HCT116 (cell line): ENCODE measurements around the gene PRR35. TPM values are rescaled to one million over a fixed set of nuclear protein-coding genes. Genes with fewer than 3 reads are reported as not detected.

Experiments
- ATAC-seq: fragments of 200-7000 bp; cut with Tn5 transposase; 2 replicates; pipeline ENCODE4 v1.9.1; 2020; ENCODE audit warnings: mild to moderate bottlenecking, moderate library complexity
- BruUV-seq: library from RNA; stranded (reverse); fragments of 400-500 nt; replicated peaks from 2 replicates; lab custom pipeline; 2021; lab: Mats Ljungman, UMichigan
- CTCF ChIA-PET: fragments of 300-600 bp; sonication (Branson Sonifier 250); formaldehyde crosslinking; loops from one replicate; lab custom pipeline; 2021; ENCODE audit warnings: antibody characterized with exemption; lab: Charles Lee
- POLR2A ChIA-PET: fragments of 300-600, 350-600 bp; sonication (Branson Sonifier 250); formaldehyde crosslinking; loops from one replicate; lab custom pipeline; 2021; ENCODE audit warnings: antibody characterized with exemption; lab: Charles Lee
- RAD21 ChIA-PET, 2 experiments: fragments of 300-600 bp; sonication (Branson Sonifier 250); formaldehyde crosslinking; loops; one replicate each; lab custom pipeline; 2023; ENCODE audit warnings: low total read pairs in 2 of 2; ENCODE audit not compliant: uncharacterized antibody in 2 of 2, unreplicated experiment in 2 of 2, low non-redundant PET in 1 of 2; lab: Charles Lee
- DNase-seq: peaks from one replicate; pipeline ENCODE4 v3.0.0-alpha.2; 2010; ENCODE audit warnings: low read depth, low spot score
- H2AFZ ChIP-seq: fragments of 200-600 bp; shearing (Covaris generic), sonication (generic); 2 replicates; pipeline ENCODE4 v1.6.1; 2017; ENCODE audit warnings: low read depth, mixed run types, mixed read lengths, antibody characterized with exemption, low read length; ENCODE audit not compliant: poor library complexity, severe bottlenecking
- H3K27ac ChIP-seq: 2 replicates; pipeline ENCODE4 v1.5.1; 2012; ENCODE audit warnings: low read depth, low read length
- H3K27me3 ChIP-seq: fragments of 200-600 bp; sonication (generic); 2 replicates; pipeline ENCODE4 v1.6.1; 2016; ENCODE audit warnings: mixed run types, low read length, mixed read lengths; ENCODE audit not compliant: insufficient read depth
- H3K36me3 ChIP-seq, 2 experiments: fragments of 200-500 bp in 1 of 2; fragments of 200-600 bp in 1 of 2; sonication (Bioruptor generic) in 1 of 2; sonication (generic) in 1 of 2; 2 replicates each; pipeline versions ENCODE4 v1.5.1 to v1.6.1; 2014 to 2016; ENCODE audit warnings: low read length in 2 of 2, inconsistent platforms in 1 of 2, mixed read lengths in 1 of 2, mixed run types in 1 of 2; ENCODE audit not compliant: insufficient read depth in 2 of 2, control insufficient read depth in 1 of 2
- H3K4me1 ChIP-seq, 2 experiments: fragments of 200-600 bp in 1 of 2; sonication (generic) in 1 of 2; 2 replicates each; pipeline versions ENCODE4 v1.5.1 to v1.6.1; 2012 to 2017; ENCODE audit warnings: low read length in 2 of 2, inconsistent platforms in 1 of 2, mild to moderate bottlenecking in 1 of 2, mixed read lengths in 1 of 2, mixed run types in 1 of 2, moderate library complexity in 1 of 2; ENCODE audit not compliant: insufficient read depth in 2 of 2, control insufficient read depth in 1 of 2
- H3K4me2 ChIP-seq: fragments of 200-600 bp; sonication (generic); 2 replicates; pipeline ENCODE4 v1.6.1; 2017; ENCODE audit warnings: mixed run types, low read length, mixed read lengths
- H3K4me3 ChIP-seq, 2 experiments: fragments of 200-600 bp in 1 of 2; sonication (generic) in 1 of 2; replicated peaks in 1 of 2; 2 replicates each; pipeline ENCODE4 v1.5.1; 2011 to 2016; ENCODE audit warnings: low read length in 2 of 2, control low read depth in 1 of 2, low read depth in 1 of 2, mild to moderate bottlenecking in 1 of 2, mixed read lengths in 1 of 2, mixed run types in 1 of 2
- H3K79me2 ChIP-seq: fragments of 200-600 bp; sonication (generic); 2 replicates; pipeline ENCODE4 v1.6.1; 2017; ENCODE audit warnings: mild to moderate bottlenecking, mixed run types, low read length, moderate library complexity, mixed read lengths; ENCODE audit not compliant: insufficient read depth
- H3K9ac ChIP-seq: fragments of 200-600 bp; sonication (generic); 2 replicates; pipeline ENCODE4 v1.6.1; 2016; ENCODE audit warnings: low read length, mixed read lengths
- H3K9me2 ChIP-seq: fragments of 200-600 bp; sonication (generic), shearing (Covaris generic); 2 replicates; pipeline ENCODE4 v1.6.1; 2017; ENCODE audit warnings: mixed run types, mild to moderate bottlenecking, moderate library complexity; ENCODE audit not compliant: insufficient read depth
- H3K9me3 ChIP-seq, 2 experiments: fragments of 200-500 bp in 1 of 2; fragments of 200-600 bp in 1 of 2; sonication (Bioruptor generic) in 1 of 2; sonication (generic) in 1 of 2; 2 replicates each; pipeline ENCODE4 v1.6.1; 2014 to 2017; ENCODE audit warnings: low read length in 2 of 2, mixed read lengths in 2 of 2, inconsistent platforms in 1 of 2, low read depth in 1 of 2, mild to moderate bottlenecking in 1 of 2, mixed run types in 1 of 2, moderate library complexity in 1 of 2; ENCODE audit not compliant: control insufficient read depth in 1 of 2, insufficient read depth in 1 of 2
- H4K20me1 ChIP-seq: fragments of 200-600 bp; sonication (generic), shearing (Covaris generic); 2 replicates; pipeline ENCODE4 v1.6.1; 2017; ENCODE audit warnings: mixed run types, mild to moderate bottlenecking, moderate library complexity; ENCODE audit not compliant: insufficient read depth
- CBX3 ChIP-seq: IDR thresholded peaks from 2 replicates; pipeline ENCODE4 v1.6.1; 2012; ENCODE audit warnings: low read depth
- EGR1 ChIP-seq: IDR thresholded peaks from 2 replicates; pipeline ENCODE4 v1.6.1; 2012; ENCODE audit warnings: low read depth
- JUND ChIP-seq: IDR thresholded peaks from 2 replicates; pipeline ENCODE4 v1.6.1; 2012
- POLR2A ChIP-seq: IDR thresholded peaks from 2 replicates; pipeline ENCODE4 v1.7.0; 2011; ENCODE audit warnings: borderline replicate concordance; ENCODE audit not compliant: insufficient read depth, insufficient read length; ENCODE audit errors: extremely low read depth
- POLR2AphosphoS5 ChIP-seq: IDR thresholded peaks from 2 replicates; pipeline ENCODE4 v1.6.1; 2011; ENCODE audit warnings: mild to moderate bottlenecking, low read depth, low read length, moderate library complexity
- RAD21 ChIP-seq: IDR thresholded peaks from 2 replicates; pipeline ENCODE4 v1.6.1; 2012; ENCODE audit warnings: low read depth, mild to moderate bottlenecking
- SIN3A ChIP-seq: IDR thresholded peaks from 2 replicates; pipeline ENCODE4 v1.6.1; 2012; ENCODE audit warnings: low read depth
- SP1 ChIP-seq: IDR thresholded peaks from 2 replicates; pipeline ENCODE4 v1.6.1; 2012; ENCODE audit warnings: low read depth
- YY1 ChIP-seq: IDR thresholded peaks from 2 replicates; pipeline ENCODE4 v1.6.1; 2011; ENCODE audit warnings: low read length, low read depth, moderate library complexity, mild to moderate bottlenecking; ENCODE audit not compliant: insufficient replicate concordance; ENCODE audit errors: extremely low read depth
- intact Hi-C: fragments of 100-400 bp; cut with micrococcal nuclease; formaldehyde crosslinking; loops from 2 replicates; pipeline ENCODE4 v1.10.0; 2022
- total RNA-seq: library from RNA; stranded (reverse); gene quantifications from one replicate; pipeline ENCODE4 v1.2.1, GENCODE V29; 2021; ENCODE audit not compliant: unreplicated experiment
- TF ChIP-seq, protein P1 (sequence below): IDR thresholded peaks from 2 replicates; pipeline ENCODE4 v1.6.1; 2012
- TF ChIP-seq, protein P2 (sequence below): IDR thresholded peaks from 2 replicates; pipeline ENCODE4 v1.6.1; 2011; ENCODE audit warnings: mild to moderate bottlenecking, low read length, moderate library complexity; ENCODE audit not compliant: insufficient replicate concordance; ENCODE audit errors: extremely low read depth
- TF ChIP-seq, protein P3 (sequence below): IDR thresholded peaks from 2 replicates; pipeline ENCODE4 v1.6.1; 2012
- TF ChIP-seq, protein P4 (sequence below), 3 experiments: fragments of 200-600 bp in 1 of 3; sonication (generic) in 1 of 3; IDR thresholded peaks in 2 of 3; conservative IDR thresholded peaks in 1 of 3; 2 replicates each; pipeline ENCODE4 v1.5.1; 2012 to 2017; ENCODE audit warnings: low read depth in 2 of 3, low read length in 2 of 3, antibody characterized with exemption in 1 of 3, borderline replicate concordance in 1 of 3, control low read depth in 1 of 3, mild to moderate bottlenecking in 1 of 3, mixed read lengths in 1 of 3, mixed run types in 1 of 3, moderate library complexity in 1 of 3; ENCODE audit not compliant: insufficient read depth in 1 of 3

Gene PRR35
- total RNA-seq, 1 experiment from 2014 or later = not detected

DNA sequence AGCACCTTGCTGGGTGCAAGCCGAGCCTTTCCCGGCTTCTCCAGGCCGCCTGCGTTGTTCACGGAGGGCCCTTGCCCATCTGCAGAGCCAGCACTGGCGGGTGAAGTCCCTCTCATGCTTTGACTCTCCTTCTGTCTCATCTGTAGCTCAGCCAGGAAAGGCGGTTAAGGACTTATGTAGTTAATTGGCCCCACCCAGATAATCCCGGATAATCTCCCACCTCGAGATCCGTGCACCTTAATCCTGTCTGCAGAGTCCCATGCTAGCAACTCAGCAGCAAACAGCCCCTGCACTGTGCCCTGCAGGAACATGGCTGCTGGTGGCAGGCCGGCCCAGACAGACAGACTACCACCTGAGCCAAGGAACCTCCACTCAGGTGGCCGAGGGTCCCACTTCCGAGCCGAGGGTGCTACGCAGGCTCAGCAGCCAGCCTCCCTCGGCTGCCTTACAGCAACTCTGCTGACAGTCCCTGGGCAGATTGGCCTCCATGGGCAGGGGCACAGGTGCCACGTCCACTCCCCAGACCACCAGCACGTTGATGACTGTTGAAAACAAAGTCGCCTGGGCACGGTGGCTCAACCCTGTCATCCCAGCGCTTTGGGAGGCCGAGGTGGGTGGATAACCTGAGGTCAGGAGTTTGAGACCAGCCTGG lies 46.6 kb downstream of the PRR35 start:
- Histone ChIP-seq H3K4me1 (no peaks in the 10 kb centered on the region), H3K4me3 (no peak overlapping the region), H3K79me2 (peaks cover 4% of the 10 kb centered on the region; the same call in 1 of the 2 replicates), H2AFZ (no peak overlapping the region), H3K9me3 (no peaks in the 10 kb centered on the region), H3K36me3 (no peaks in the 10 kb centered on the region), H3K27me3 (no peaks in the 10 kb centered on the region), H3K4me2 (no peak overlapping the region), H3K27ac (no peak overlapping the region)
- POLR2A ChIA-PET = no interaction called here
- DNase-seq (no peak), ATAC-seq (no peak)
- intact Hi-C loops = no loop called here
- TF ChIP-seq POLR2AphosphoS5 = no peak
- TF ChIP-seq, protein P1, sequence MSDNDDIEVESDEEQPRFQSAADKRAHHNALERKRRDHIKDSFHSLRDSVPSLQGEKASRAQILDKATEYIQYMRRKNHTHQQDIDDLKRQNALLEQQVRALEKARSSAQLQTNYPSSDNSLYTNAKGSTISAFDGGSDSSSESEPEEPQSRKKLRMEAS = no peak
- TF ChIP-seq, all 23 proteins: peak for 0
- Histone ChIP-seq H3K9ac (no peak overlapping the region), H4K20me1 (no peaks in the 10 kb centered on the region), H3K9me2 (no peaks in the 10 kb centered on the region)
- ChIA-PET RAD21 (no interaction called here), CTCF (no interaction called here)
- BruUV-seq = no TSS peak

DNA sequence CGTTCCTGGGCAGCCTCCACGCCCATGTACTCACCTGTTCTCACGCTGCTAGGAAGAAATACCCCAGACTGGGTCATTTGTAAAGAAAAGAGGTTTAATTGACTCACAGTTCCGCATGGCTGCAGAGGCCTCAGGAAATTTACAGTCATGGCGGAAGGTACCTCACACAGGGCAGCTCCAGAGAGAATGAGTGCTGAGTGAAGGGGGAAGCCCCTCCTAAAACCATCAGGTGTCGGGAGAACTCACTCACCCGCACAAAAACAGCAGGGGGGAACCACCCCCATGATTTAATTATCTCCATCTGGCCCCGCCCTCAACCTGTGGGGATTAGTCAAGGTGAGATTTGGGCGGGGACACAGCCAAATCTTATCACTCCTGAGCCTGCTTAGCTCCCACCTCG lies 47.8 kb downstream of the PRR35 start:
- H4K20me1 ChIP-seq = no peaks in the 10 kb centered on the region
- H3K4me2 ChIP-seq = no peak overlapping the region
- no TSS peak for BruUV-seq
- intact Hi-C loops = no loop called here
- ChIA-PET CTCF (no interaction called here), RAD21 (no interaction called here), POLR2A (no interaction called here)
- no peaks in the 10 kb centered on the region for H3K27me3 ChIP-seq
- H2AFZ ChIP-seq = no peak overlapping the region
- DNase-seq (no peak), ATAC-seq (no peak)
- no peak overlapping the region for H3K4me3 ChIP-seq
- H3K9ac ChIP-seq = no peak overlapping the region
- no peak overlapping the region for H3K27ac ChIP-seq
- H3K9me3 ChIP-seq = no peaks in the 10 kb centered on the region
- TF ChIP-seq, protein P2, sequence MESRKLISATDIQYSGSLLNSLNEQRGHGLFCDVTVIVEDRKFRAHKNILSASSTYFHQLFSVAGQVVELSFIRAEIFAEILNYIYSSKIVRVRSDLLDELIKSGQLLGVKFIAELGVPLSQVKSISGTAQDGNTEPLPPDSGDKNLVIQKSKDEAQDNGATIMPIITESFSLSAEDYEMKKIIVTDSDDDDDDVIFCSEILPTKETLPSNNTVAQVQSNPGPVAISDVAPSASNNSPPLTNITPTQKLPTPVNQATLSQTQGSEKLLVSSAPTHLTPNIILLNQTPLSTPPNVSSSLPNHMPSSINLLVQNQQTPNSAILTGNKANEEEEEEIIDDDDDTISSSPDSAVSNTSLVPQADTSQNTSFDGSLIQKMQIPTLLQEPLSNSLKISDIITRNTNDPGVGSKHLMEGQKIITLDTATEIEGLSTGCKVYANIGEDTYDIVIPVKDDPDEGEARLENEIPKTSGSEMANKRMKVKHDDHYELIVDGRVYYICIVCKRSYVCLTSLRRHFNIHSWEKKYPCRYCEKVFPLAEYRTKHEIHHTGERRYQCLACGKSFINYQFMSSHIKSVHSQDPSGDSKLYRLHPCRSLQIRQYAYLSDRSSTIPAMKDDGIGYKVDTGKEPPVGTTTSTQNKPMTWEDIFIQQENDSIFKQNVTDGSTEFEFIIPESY = no peak
- TF ChIP-seq, protein P3, sequence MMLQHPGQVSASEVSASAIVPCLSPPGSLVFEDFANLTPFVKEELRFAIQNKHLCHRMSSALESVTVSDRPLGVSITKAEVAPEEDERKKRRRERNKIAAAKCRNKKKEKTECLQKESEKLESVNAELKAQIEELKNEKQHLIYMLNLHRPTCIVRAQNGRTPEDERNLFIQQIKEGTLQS = no peak
- TF ChIP-seq RAD21 = no peak
- no peak for TF ChIP-seq EGR1
- TF ChIP-seq, protein P4, sequence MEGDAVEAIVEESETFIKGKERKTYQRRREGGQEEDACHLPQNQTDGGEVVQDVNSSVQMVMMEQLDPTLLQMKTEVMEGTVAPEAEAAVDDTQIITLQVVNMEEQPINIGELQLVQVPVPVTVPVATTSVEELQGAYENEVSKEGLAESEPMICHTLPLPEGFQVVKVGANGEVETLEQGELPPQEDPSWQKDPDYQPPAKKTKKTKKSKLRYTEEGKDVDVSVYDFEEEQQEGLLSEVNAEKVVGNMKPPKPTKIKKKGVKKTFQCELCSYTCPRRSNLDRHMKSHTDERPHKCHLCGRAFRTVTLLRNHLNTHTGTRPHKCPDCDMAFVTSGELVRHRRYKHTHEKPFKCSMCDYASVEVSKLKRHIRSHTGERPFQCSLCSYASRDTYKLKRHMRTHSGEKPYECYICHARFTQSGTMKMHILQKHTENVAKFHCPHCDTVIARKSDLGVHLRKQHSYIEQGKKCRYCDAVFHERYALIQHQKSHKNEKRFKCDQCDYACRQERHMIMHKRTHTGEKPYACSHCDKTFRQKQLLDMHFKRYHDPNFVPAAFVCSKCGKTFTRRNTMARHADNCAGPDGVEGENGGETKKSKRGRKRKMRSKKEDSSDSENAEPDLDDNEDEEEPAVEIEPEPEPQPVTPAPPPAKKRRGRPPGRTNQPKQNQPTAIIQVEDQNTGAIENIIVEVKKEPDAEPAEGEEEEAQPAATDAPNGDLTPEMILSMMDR (IDR thresholded peaks at IDR 0.05 in 2 of 3, conservative IDR thresholded peaks at IDR 0.05 in 1 of 3; ENCODE audit: borderline replicate concordance in 1 of 3, insufficient read depth in 1 of 3, low read depth in 2 of 3, low read length in 2 of 3) = no peak
- no peak for TF ChIP-seq SIN3A
- no peak for TF ChIP-seq CBX3
- TF ChIP-seq SP1 = no peak
- TF ChIP-seq YY1 = no peak
- no peak for TF ChIP-seq POLR2A
- no peak for TF ChIP-seq POLR2AphosphoS5
- no peak for TF ChIP-seq JUND
- no peaks in the 10 kb centered on the region for H3K9me2 ChIP-seq
- H3K36me3 ChIP-seq = no peaks in the 10 kb centered on the region
- H3K79me2 ChIP-seq = peaks cover 3% of the 10 kb centered on the region; the same call in 1 of the 2 replicates
- no peaks in the 10 kb centered on the region for H3K4me1 ChIP-seq
